DOHH2 (cell line): ENCODE data around the gene TMEM87B.

Experiments used
- CTCF ChIP-seq: fragments of 200-600 bp; sonication (generic); IDR thresholded peaks from one replicate; pipeline ENCODE4 v1.5.1; 2014; ENCODE audit warnings: antibody characterized with exemption, mild to moderate bottlenecking, low read depth, low read length; ENCODE audit not compliant: poor library complexity, severe bottlenecking
- EZH2phosphoT487 ChIP-seq: fragments of 200-600 bp; sonication (generic); IDR thresholded peaks from 2 replicates; pipeline ENCODE4 v1.6.1; 2017; ENCODE audit warnings: borderline replicate concordance, mild to moderate bottlenecking, antibody characterized with exemption, low read length, moderate library complexity, mixed read lengths

GRCh38 chr2:112134120-112134519 is 79.1 kb downstream of the TMEM87B start:
- no peak for TF ChIP-seq CTCF
- no peak for TF ChIP-seq EZH2phosphoT487
